ENCODE results near the gene SDCBP2.
"Not testable (repeated sequence)": the region's sequence is repeated elsewhere in the genome, so short reads cannot be mapped to it uniquely, and the experiment has no call there.

The SDCBP2 gene

DNA sequence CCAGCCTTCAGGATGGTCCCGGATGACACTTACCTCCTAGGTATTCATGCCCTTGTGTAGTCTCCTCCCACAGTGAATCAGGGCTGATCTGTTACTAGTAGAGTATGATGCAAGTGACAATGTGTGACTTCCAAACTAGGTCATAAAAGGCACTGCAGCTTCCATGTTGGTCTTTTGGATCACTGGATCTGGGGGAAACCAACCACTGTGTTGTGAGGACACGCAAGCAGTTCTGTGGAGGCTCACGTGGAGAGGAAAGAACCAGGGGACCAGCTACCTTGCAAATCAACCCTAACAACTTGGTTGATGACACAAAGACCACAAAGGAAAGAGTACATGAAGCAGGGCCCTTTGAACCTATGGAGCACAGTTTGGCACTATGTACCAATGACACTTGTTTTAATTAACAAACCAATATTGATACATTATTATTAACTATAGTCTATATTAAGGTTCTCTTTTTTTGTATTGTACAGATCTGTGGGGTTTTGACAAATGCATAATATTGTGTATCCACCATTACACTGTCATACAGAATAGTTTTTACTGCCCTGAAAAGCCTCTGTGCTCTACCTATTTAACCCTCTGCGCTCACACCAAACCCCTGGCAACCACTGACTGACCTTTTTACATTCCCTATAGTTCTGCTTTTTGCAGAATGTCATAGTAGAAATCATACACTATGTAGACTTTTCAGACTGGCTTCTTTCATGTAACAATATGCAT lies 16.3 kb upstream of the SDCBP2 start:
- Histone ChIP-seq H3K4me1 (ENCODE audit: insufficient read depth, low read length) (no peaks in the 10 kb centered on the region), H3K9me3 (ENCODE audit: low read length) (peaks cover 4% of the 10 kb centered on the region), H2AFZ (ENCODE audit: low read depth, low read length) (no peak overlapping the region), H3K4me3 (ENCODE audit: low read length) (no peak overlapping the region), H3K36me3 (ENCODE audit: insufficient read depth, low read length) (no peaks in the 10 kb centered on the region), H3K27me3 (ENCODE audit: insufficient read depth, low read length) (no peaks in the 10 kb centered on the region)

DNA sequence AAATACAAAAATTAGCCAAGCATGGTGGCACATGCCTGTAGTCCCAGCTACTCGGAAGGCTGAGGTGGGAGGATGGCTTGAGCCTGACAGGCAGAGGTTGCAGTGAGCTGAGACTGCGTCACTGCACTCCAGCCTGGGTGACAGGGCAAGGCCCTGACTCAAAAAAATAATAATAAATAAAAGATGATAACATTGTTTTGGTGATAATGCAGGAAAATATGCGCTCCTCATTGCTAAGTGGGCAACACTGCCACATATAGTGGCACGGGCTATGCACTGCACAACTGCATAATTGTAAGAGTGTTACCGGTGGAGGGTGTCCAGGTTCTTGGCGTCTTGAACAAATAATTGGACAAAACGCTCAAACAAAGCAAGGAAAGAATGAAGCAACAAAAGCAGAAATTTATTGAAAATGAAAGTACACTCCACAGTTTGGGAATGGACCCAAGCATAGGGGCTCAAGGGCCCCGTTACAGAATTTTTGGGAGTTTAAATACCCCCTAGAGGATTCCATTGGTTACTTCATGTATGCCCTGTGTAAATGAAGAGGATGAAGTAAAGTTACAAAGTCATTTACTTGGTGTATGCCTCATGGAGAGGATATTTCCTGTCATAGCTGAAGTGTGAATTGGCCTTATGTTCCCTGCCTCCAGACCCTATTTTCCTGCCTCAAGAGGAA lies 14.6 kb upstream of the SDCBP2 start:
- not testable (repeated sequence) for H3K27me3 ChIP-seq (ENCODE audit: insufficient read depth, low read length); H3K4me3 ChIP-seq (ENCODE audit: low read length); H2AFZ ChIP-seq (ENCODE audit: low read depth, low read length); H3K4me1 ChIP-seq (ENCODE audit: insufficient read depth, low read length); H3K36me3 ChIP-seq (ENCODE audit: insufficient read depth, low read length); H3K9me3 ChIP-seq (ENCODE audit: low read length)

DNA sequence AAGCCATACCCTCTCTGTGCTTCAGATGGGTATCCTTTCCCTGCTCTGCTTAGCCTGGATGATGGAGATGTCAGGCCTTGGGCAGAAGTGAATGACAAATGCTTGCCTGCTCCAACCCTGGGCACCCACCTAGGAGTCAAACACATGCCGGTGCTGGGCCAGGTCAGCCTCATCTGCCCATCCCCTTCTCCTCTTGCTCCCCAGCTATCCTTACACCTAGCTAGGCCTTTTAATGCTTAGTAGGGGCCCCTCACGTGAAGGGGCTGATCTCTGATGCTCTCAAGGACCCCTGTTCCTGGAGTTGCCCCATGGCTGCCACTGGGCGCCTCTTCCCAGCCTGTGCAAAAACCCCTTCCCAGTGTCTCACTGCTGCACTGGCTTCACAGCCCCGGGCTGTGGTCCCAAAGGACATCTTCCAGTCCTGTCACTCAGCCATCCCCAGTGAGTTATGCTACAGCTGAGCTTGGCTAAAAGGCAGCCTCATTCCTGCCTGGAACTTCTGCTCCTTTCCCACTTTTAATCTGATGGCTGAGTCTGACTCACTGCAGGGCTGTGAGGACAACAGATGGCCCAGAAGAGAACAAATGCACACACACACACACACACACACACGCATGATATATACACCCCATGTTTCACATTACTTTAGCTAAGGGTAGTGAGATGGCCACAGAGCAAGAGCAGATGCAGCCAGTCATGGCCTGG lies 12.8 kb upstream of the SDCBP2 start:
- H3K4me3 ChIP-seq (ENCODE audit: low read length) = no peak overlapping the region
- no peaks in the 10 kb centered on the region for H3K4me1 ChIP-seq (ENCODE audit: insufficient read depth, low read length)
- H3K27me3 ChIP-seq (ENCODE audit: insufficient read depth, low read length) = no peaks in the 10 kb centered on the region

DNA sequence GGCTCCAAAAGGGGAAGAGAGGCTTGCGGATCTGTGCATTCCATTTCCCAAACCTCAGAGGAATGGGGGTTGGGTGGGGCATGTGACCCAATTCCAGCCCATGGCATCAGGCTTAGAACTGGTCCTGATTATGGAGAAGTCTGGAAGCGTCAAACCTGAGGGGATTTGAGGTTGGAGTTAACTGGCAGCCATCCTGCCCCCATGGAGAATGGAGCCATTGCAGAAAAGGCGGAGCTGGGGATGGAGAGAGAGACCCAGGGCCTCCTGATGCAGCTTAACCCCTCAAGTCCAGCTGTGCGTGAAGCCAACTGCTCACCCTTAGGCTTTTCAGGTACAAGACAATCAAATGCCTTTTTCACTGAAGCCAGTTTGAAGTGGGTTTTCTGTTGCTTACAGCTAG lies 9.9 kb upstream of the SDCBP2 start:
- no peaks in the 10 kb centered on the region for H3K9me3 ChIP-seq (ENCODE audit: low read length)

More for the DNA sequence above, 12.8 kb upstream of the SDCBP2 start:
- Histone ChIP-seq H3K9me3 (ENCODE audit: low read length) (peaks cover 4% of the 10 kb centered on the region), H3K36me3 (ENCODE audit: insufficient read depth, low read length) (no peaks in the 10 kb centered on the region), H2AFZ (ENCODE audit: low read depth, low read length) (no peak overlapping the region)

DNA sequence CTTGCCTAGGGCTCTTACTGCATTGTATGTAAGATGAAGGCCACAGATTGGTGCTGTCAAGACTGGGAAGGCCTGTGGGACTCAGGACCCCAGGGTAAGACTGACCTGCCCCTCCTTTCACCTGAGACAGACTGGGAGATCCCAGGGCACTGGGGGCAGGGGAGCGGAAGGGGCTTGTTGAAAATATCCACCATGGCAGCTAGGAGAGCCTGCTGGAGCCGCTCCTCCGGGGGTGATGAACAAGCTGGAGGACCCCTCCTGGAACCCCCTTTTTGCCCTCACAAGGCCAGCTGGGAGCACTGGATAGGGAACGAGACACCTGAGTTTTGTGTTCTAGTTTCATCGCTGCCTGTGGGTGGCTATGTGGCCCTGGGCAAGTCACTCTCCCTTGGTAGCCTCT lies 9.2 kb upstream of the SDCBP2 start:
- no peaks in the 10 kb centered on the region for H3K4me1 ChIP-seq (ENCODE audit: insufficient read depth, low read length)
- H2AFZ ChIP-seq (ENCODE audit: low read depth, low read length) = no peak overlapping the region
- no peaks in the 10 kb centered on the region for H3K9me3 ChIP-seq (ENCODE audit: low read length)
- H3K4me3 ChIP-seq (ENCODE audit: low read length) = no peak overlapping the region
- no peaks in the 10 kb centered on the region for H3K27me3 ChIP-seq (ENCODE audit: insufficient read depth, low read length)
- peaks cover 5% of the 10 kb centered on the region for H3K36me3 ChIP-seq (ENCODE audit: insufficient read depth, low read length)

More for the DNA sequence above, 9.9 kb upstream of the SDCBP2 start:
- Histone ChIP-seq H3K27me3 (ENCODE audit: insufficient read depth, low read length) (no peaks in the 10 kb centered on the region), H3K36me3 (ENCODE audit: insufficient read depth, low read length) (no peaks in the 10 kb centered on the region), H2AFZ (ENCODE audit: low read depth, low read length) (no peak overlapping the region), H3K4me3 (ENCODE audit: low read length) (no peak overlapping the region), H3K4me1 (ENCODE audit: insufficient read depth, low read length) (no peaks in the 10 kb centered on the region)

DNA sequence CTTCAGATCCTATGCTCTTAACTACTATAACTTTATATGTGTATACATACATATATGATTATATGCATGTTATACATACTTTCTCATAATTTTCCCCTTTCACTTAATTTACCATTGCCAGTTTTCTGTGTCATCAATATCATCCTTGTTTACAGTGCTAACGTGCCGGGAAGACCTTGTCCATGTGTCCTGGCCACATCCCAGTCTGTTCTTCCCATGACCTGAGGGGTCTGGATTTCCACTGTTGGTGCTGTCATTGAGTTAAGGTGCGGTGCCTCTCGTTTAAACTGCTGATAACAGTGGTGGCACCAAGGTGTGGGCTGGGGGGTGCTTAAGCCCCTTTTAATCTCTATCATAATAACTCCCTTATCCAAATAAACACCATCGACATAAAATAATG lies 8.5 kb upstream of the SDCBP2 start:
- Histone ChIP-seq H3K4me3 (ENCODE audit: low read length) (no peak overlapping the region), H3K4me1 (ENCODE audit: insufficient read depth, low read length) (no peaks in the 10 kb centered on the region), H3K27me3 (ENCODE audit: insufficient read depth, low read length) (no peaks in the 10 kb centered on the region), H3K9me3 (ENCODE audit: low read length) (no peaks in the 10 kb centered on the region), H2AFZ (ENCODE audit: low read depth, low read length) (no peak overlapping the region), H3K36me3 (ENCODE audit: insufficient read depth, low read length) (peaks cover 9% of the 10 kb centered on the region)

DNA sequence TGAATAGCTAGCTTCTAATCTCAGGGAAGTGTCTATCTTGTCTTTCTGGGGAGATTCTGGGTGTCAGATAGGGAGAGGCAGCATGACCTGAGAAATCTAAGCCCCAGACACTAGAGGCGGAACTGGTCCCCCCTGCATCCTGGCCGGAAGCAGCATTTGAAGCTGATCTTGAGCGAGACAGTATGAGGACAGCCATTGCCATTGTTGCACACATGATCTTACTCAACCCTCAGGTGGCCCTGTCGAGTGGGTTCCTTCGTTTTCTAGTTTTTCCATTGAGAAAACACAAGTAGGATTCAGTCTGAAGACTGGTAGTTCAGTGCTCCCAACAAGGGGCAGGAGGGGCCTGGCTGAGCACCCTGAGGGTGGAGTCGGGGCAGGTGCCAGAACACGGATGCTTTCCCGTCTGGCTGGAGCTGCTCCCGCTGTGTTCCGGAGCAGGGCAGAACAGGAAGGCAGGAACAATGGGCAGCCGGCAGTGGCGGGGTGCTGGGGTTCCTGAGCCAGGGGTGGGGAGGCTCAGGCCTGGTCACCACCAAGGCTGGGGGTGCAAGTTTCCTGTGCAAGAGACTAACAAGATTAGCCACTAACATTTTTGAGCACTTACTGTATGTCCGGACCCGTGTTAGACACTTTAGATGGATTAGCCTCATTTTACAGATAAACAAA lies 7.9 kb upstream of the SDCBP2 start:
- Histone ChIP-seq H3K36me3 (ENCODE audit: insufficient read depth, low read length) (peaks cover 15% of the 10 kb centered on the region), H3K27me3 (ENCODE audit: insufficient read depth, low read length) (no peaks in the 10 kb centered on the region), H3K4me3 (ENCODE audit: low read length) (no peak overlapping the region), H3K9me3 (ENCODE audit: low read length) (no peaks in the 10 kb centered on the region), H2AFZ (ENCODE audit: low read depth, low read length) (no peak overlapping the region), H3K4me1 (ENCODE audit: insufficient read depth, low read length) (no peaks in the 10 kb centered on the region)

DNA sequence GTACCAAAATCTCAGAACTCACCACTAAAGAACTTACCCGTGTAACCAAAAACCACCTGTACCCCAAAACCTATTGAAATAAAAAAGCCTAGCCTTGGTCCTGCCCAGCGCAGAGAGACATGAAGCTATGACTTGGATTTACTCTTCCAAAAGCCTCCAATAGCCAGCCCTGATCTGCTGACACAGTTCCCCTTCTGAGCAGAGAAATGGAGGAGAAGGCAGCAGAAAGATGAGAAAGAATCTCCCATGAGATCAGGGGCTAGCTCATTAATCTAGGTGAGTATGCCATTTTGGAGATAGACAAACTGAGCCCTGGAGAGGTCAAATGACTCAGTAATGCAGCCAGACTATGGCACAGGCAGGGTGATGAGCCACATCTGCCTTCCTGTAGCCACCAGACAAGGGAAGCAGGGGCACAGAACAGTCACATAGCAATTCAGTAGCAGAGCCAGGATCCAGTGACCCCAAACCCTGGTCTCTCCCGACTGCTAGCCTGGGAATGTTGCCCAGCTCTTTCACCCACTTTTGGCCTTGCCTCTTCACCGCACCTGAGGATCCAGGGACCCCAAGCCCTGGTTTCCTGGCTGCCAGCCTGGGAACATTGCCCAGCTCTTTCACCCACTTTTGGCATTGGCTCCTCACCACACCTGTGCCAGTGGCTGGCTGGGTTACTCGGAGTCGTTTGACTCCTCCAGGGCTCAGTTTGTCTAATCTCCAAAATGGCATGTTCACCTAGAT lies 7.2 kb upstream of the SDCBP2 start:
- Histone ChIP-seq H3K4me3 (ENCODE audit: low read length) (no peak overlapping the region), H3K36me3 (ENCODE audit: insufficient read depth, low read length) (peaks cover 19% of the 10 kb centered on the region), H3K27me3 (ENCODE audit: insufficient read depth, low read length) (no peaks in the 10 kb centered on the region), H2AFZ (ENCODE audit: low read depth, low read length) (no peak overlapping the region), H3K9me3 (ENCODE audit: low read length) (no peaks in the 10 kb centered on the region), H3K4me1 (ENCODE audit: insufficient read depth, low read length) (no peaks in the 10 kb centered on the region)

DNA sequence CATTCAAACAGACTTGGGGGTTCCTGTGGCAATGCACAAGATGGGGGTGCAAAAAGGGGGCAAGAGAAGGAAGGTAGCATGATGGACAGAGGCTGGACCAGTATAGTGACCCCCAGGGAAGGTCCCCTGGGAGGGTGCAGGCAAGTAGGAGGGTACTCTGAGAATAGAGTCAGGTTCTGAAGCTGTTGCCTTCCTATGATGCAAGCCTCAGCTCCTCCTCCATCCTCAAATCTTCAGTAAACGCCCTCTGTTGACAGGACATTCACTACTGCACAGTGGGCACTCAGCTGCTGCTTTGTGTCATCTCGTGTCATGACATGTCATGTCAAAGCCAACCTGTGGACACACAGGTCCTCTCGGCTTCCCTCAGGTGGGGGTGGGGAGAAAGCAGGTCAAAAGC lies 5.8 kb upstream of the SDCBP2 start:
- Histone ChIP-seq H3K4me3 (ENCODE audit: low read length) (no peak overlapping the region), H3K4me1 (ENCODE audit: insufficient read depth, low read length) (no peaks in the 10 kb centered on the region), H3K36me3 (ENCODE audit: insufficient read depth, low read length) (peaks cover 19% of the 10 kb centered on the region), H3K27me3 (ENCODE audit: insufficient read depth, low read length) (no peaks in the 10 kb centered on the region), H3K9me3 (ENCODE audit: low read length) (no peaks in the 10 kb centered on the region), H2AFZ (ENCODE audit: low read depth, low read length) (no peak overlapping the region)

DNA sequence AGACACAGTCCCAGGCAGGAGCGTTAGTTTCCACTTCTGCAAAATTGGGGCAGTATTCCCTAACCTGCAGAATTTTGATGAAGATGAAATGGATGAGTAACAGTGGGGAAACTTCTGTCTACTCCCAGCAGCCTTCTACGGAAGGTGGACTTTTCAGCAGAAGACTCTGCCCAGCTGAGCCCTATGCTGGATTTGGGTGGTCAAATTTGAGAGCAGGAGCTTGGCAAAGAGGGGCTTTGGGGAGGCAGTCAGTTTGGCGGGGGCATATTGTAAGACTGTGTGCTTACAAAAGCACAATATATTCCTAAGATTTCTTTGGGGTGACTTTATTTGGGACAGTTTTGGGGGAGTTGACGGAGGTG lies 5.4 kb upstream of the SDCBP2 start:
- Histone ChIP-seq H3K9me3 (ENCODE audit: low read length) (no peaks in the 10 kb centered on the region), H3K36me3 (ENCODE audit: insufficient read depth, low read length) (peaks cover 19% of the 10 kb centered on the region), H3K4me3 (ENCODE audit: low read length) (no peak overlapping the region), H3K4me1 (ENCODE audit: insufficient read depth, low read length) (no peaks in the 10 kb centered on the region), H3K27me3 (ENCODE audit: insufficient read depth, low read length) (no peaks in the 10 kb centered on the region), H2AFZ (ENCODE audit: low read depth, low read length) (no peak overlapping the region)

DNA sequence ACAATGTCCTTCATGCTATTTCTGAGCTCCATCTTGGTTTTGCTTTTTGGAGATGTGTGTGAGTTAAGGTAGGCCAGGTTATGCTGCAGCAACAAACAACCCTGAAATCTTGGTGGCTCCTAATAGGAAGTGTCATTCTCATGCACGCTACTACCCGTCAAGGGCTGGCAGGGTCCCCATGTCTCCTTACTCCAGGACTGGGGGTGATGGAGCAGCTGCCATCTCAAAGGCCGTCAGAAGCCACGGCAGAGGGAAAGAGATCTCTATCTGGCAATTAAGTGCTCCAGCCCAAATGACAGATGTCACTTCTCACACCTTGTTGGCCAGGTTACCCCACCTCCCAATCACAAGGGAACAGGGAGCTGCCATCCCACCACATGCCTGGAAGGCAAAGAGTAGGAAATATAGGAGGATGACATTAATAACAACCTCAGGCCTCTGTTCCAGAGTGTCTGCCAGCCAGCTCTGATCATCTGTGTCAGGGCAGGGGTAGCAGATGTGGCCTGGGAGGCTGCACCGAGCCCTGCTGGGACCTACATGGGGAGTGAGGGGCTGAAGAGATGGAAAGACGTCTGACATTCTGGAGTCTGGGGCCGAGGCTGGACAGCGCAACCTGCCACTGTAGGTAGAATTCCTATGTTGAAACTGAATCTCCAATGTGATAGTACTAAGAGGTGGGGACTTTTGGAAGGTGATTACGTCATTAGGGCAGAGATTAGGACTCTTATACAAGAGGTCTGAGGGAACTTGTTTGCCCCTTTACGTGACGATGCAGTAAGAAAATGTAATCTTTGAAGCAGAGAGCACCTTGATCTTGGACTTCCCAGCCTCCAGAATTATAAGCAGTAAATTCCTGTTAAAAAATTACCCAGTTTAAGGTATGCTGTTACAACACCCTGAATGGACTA lies 4.8 kb upstream of the SDCBP2 start:
- no peak overlapping the region for H3K4me3 ChIP-seq (ENCODE audit: low read length)
- peaks cover 19% of the 10 kb centered on the region for H3K36me3 ChIP-seq (ENCODE audit: insufficient read depth, low read length)
- no peaks in the 10 kb centered on the region for H3K27me3 ChIP-seq (ENCODE audit: insufficient read depth, low read length)
- H3K9me3 ChIP-seq (ENCODE audit: low read length) = no peaks in the 10 kb centered on the region
- H3K4me1 ChIP-seq (ENCODE audit: insufficient read depth, low read length) = no peaks in the 10 kb centered on the region
- H2AFZ ChIP-seq (ENCODE audit: low read depth, low read length) = no peak overlapping the region

DNA sequence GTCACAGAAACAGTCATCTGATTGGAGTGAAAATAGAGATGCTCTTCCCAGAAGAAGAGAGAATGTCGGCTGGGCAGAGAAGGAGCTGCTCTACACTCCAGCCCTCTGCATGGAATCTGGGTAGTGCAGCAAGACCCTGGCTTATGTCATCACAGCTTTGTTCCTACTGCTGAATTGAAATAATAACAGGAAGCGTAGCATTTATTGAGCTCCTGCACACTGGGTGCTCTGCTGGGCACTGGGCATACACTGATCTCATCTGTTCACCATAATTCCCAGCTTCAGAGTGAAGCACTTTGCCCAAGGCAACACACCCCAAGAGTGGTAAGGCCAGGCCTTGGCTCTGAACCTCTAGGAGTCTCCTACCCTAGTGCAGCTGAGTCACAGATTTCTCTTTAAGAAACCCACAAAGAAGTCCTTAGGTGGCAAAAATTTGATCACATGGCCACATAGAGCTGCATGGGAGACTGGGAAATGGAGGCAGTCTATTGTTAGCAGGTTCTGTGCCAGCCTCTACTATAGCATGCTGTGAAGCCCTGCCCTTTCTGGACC lies 3.9 kb upstream of the SDCBP2 start:
- H3K27me3 ChIP-seq (ENCODE audit: insufficient read depth, low read length) = no peaks in the 10 kb centered on the region
- no peaks in the 10 kb centered on the region for H3K4me1 ChIP-seq (ENCODE audit: insufficient read depth, low read length)
- H3K9me3 ChIP-seq (ENCODE audit: low read length) = no peaks in the 10 kb centered on the region
- H3K4me3 ChIP-seq (ENCODE audit: low read length) = no peak overlapping the region
- peaks cover 19% of the 10 kb centered on the region for H3K36me3 ChIP-seq (ENCODE audit: insufficient read depth, low read length)
- H2AFZ ChIP-seq (ENCODE audit: low read depth, low read length) = no peak overlapping the region
